NCI-H2196 treated with DMSO at 0.1 percent for 48 hours (cell line): Measurements from ENCODE around the gene RASAL2.
"Not testable (repeated sequence)": the region's sequence is repeated elsewhere in the genome, so short reads cannot be mapped to it uniquely, and the experiment has no call there.

Source experiments
- DNase-seq: peaks from one replicate; lab custom pipeline; 2025; ENCODE audit not compliant: unreplicated experiment; lab: John Stamatoyannopoulos, UW

RASAL2 gene

GRCh38 chr1:178273707-178274410 lies 180.0 kb downstream of the RASAL2 start:
- DNase-seq = no peak

GRCh38 chr1:178275049-178275448 lies 181.1 kb downstream of the RASAL2 start:
- DNase-seq = no peak

- no peak for DNase-seq
These were observed 181.6 kb downstream of the RASAL2 start for GRCh38 chr1:178275553-178275952.

- DNase-seq = no peak
These were observed 184.1 kb downstream of the RASAL2 start for GRCh38 chr1:178277793-178278530.

- DNase-seq = no peak
These were observed 185.2 kb downstream of the RASAL2 start for GRCh38 chr1:178278916-178279686.

GRCh38 chr1:178282949-178283367 lies 189.1 kb downstream of the RASAL2 start:
- DNase-seq = no peak

GRCh38 chr1:178283409-178283808 lies 189.5 kb downstream of the RASAL2 start:
- DNase-seq = no peak

- DNase-seq = no peak
These were observed 190.2 kb downstream of the RASAL2 start for GRCh38 chr1:178284058-178284457.

GRCh38 chr1:178291166-178291565 lies 197.3 kb downstream of the RASAL2 start:
- DNase-seq = no peak

- DNase-seq = no peak
These were observed 200.8 kb downstream of the RASAL2 start for GRCh38 chr1:178294654-178295053.

GRCh38 chr1:178300352-178300699 lies 206.4 kb downstream of the RASAL2 start:
- DNase-seq = no peak

GRCh38 chr1:178301141-178301540 lies 207.2 kb downstream of the RASAL2 start:
- DNase-seq = no peak

- no peak for DNase-seq
These were observed 213.4 kb downstream of the RASAL2 start for GRCh38 chr1:178307264-178307663.

- no peak for DNase-seq
These were observed 214.5 kb downstream of the RASAL2 start for GRCh38 chr1:178308438-178308837.

GRCh38 chr1:178310685-178311105 lies 216.8 kb downstream of the RASAL2 start:
- peak; percentile 66 for DNase-seq

- DNase-seq = no peak
These were observed 217.3 kb downstream of the RASAL2 start for GRCh38 chr1:178311164-178311563.

- not testable (repeated sequence) for DNase-seq
These were observed 226.5 kb downstream of the RASAL2 start for GRCh38 chr1:178320280-178320982.

- no peak for DNase-seq
These were observed 229.2 kb downstream of the RASAL2 start for GRCh38 chr1:178323067-178323466.

- DNase-seq = no peak
These were observed 230.1 kb downstream of the RASAL2 start for GRCh38 chr1:178324003-178324402.

- DNase-seq = no peak
These were observed 234.8 kb downstream of the RASAL2 start for GRCh38 chr1:178328728-178329127.

- DNase-seq = no peak
These were observed 236.2 kb downstream of the RASAL2 start for GRCh38 chr1:178330153-178330552.
